ENCODE data around the gene INTS14. TPM values are rescaled to one million over a fixed set of nuclear protein-coding genes. Genes with fewer than 3 reads are reported as not detected.
"Not testable (repeated sequence)": the region's sequence is repeated elsewhere in the genome, so short reads cannot be mapped to it uniquely, and the experiment has no call there.

The INTS14 gene
- total RNA-seq, 1 donor: 41.0 TPM

DNA sequence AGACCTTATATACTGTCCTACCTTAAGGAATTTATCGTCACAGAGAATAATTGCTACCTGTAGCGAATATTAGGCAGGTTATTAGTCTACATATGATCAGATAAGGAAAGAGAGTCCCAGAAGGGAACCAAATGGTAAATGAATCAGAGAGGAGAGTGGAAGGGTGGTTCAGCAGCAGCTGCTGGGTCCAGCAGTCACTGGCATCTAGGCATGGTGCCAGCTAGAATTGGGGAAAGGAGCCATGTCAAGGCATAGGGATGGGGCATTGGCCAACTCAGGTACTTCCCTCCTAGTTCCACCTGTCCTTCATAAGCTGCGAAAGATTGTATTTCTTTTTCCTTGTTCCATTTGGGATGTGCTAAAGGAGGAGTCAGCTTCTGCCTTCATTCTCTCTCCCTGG, 57.2 kb downstream of the INTS14 start:
- H3K4me3 ChIP-seq (ENCODE audit: low read depth, low read length): no peak overlapping the region
- DNase-seq (ENCODE audit: low read depth): no peak
- TF ChIP-seq, protein P1, sequence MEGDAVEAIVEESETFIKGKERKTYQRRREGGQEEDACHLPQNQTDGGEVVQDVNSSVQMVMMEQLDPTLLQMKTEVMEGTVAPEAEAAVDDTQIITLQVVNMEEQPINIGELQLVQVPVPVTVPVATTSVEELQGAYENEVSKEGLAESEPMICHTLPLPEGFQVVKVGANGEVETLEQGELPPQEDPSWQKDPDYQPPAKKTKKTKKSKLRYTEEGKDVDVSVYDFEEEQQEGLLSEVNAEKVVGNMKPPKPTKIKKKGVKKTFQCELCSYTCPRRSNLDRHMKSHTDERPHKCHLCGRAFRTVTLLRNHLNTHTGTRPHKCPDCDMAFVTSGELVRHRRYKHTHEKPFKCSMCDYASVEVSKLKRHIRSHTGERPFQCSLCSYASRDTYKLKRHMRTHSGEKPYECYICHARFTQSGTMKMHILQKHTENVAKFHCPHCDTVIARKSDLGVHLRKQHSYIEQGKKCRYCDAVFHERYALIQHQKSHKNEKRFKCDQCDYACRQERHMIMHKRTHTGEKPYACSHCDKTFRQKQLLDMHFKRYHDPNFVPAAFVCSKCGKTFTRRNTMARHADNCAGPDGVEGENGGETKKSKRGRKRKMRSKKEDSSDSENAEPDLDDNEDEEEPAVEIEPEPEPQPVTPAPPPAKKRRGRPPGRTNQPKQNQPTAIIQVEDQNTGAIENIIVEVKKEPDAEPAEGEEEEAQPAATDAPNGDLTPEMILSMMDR (IDR thresholded peaks at IDR 0.05; ENCODE audit: insufficient read depth, low read depth, low read length): no peak

GRCh38 chr15:65552851-65553250, 58.1 kb downstream of the INTS14 start:
- not testable (repeated sequence) for DNase-seq (ENCODE audit: low read depth); H3K4me3 ChIP-seq (ENCODE audit: low read depth, low read length)

DNA sequence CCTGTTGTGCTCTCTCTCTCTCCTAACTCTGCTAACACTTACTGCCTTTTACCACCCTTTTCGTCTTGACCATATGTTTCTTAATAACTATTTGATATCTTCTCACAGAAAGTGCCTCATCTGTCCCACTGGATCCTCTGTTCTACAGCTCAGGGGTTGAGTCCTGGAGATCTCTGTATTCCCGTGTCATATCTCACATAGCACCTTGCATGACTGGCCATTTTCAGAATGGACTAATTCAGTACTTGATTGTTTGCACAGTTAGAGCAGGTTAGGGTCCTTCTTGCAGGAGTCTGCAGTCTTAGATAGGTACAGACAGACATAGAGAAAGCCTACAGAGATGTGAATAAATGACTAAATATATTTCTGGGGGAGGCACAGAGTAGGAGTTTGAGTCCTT, 59.7 kb downstream of the INTS14 start:
- DNase-seq (ENCODE audit: low read depth): no peak
- TF ChIP-seq, protein P1 (IDR thresholded peaks at IDR 0.05; ENCODE audit: insufficient read depth, low read depth, low read length): no peak
- H3K4me3 ChIP-seq (ENCODE audit: low read depth, low read length): no peak overlapping the region

DNA sequence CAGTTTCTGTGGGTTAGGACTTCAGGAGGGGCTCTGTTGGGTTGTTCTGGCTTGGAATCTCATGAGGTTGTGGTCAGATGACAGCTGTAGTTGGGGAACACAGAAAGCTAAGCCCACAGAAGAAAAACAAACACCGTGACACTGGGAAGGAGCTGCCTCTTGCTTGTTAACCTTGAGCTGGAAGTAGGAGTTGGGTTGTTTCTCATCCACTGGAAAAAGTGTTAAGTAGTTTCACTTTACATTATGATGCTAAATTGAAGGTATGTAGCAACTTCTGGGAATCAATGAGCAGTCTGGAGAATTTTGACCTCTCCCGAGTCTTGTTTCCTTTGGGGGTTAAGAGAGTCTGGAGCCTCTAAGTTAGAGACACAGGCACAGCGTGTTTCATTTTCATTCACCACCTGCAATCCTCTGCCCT, 60.2 kb downstream of the INTS14 start:
- peak overlapping the region; percentile 7 for H3K4me3 ChIP-seq (ENCODE audit: low read depth, low read length)
- TF ChIP-seq, protein P1 (IDR thresholded peaks at IDR 0.05; ENCODE audit: insufficient read depth, low read depth, low read length): no peak
- peak; percentile 78 for DNase-seq (ENCODE audit: low read depth)

GRCh38 chr15:65549288-65549687, 61.6 kb downstream of the INTS14 start:
- not testable (repeated sequence) for DNase-seq (ENCODE audit: low read depth); H3K4me3 ChIP-seq (ENCODE audit: low read depth, low read length)

DNA sequence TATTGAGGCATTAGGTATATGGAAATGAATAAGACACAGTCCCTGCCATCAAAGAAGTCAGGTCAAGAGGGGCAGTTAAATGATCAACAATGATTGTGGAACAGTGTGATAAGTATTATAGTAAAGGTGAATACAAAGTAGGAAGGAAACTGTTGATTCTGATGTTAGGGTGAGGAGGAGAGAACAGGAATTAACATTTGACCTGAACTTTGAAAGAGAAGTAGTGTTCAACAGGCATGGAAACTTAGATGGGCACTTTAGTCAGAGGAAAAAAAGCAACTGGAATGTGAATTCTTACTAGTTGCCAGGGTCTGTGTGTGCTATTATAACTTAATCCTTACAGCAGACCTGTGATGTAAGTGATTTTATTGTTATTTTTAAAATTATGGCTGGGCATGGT, 63.1 kb downstream of the INTS14 start:
- no peak for DNase-seq (ENCODE audit: low read depth)

DNA sequence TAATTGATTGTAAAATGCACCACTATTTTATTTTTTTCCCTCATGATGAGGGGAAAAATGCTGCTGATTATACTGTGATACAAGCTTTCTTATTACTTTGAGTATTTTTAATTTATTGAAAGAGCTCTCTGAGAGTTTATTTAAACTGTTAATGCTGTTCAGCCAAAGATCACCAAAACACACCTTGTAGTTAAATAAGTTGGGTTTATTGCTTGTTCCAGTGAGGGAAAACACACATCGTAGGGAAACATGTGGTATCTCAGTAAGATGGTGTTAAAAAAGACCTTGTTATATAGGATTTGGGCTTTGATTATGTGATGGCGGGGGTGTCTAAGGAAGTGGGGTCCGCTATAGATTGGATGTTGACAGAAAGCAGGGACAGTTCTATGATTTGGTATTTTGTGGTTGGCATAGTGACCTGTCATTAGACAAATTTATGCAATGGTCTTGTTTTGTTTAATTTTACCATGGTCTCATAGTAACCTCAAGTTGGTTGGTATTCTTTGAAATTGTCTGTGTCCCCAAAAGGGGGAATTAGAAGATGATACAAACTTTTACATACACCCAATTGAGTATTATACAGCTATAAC, 69.6 kb downstream of the INTS14 start:
- H3K4me3 ChIP-seq (ENCODE audit: low read depth, low read length): no peak overlapping the region
- no peak for DNase-seq (ENCODE audit: low read depth)
- TF ChIP-seq, protein P1 (IDR thresholded peaks at IDR 0.05; ENCODE audit: insufficient read depth, low read depth, low read length): no peak

More for the DNA sequence above, 63.1 kb downstream of the INTS14 start:
- TF ChIP-seq, protein P1 (IDR thresholded peaks at IDR 0.05; ENCODE audit: insufficient read depth, low read depth, low read length): no peak
- H3K4me3 ChIP-seq (ENCODE audit: low read depth, low read length): no peak overlapping the region

- no peak overlapping the region for H3K4me3 ChIP-seq (ENCODE audit: low read depth, low read length)
- TF ChIP-seq, protein P1 (IDR thresholded peaks at IDR 0.05; ENCODE audit: insufficient read depth, low read depth, low read length): no peak
- DNase-seq (ENCODE audit: low read depth): no peak
Observed at GRCh38 chr15:65540314-65540713, 70.6 kb downstream of the INTS14 start.

All from fibroblast of villous mesenchyme (primary cell).